ENCODE data around the gene CHRDL2. TPM values are rescaled to one million over a fixed set of nuclear protein-coding genes. Genes with fewer than 3 reads are reported as not detected.

CHRDL2 gene
- total and polyA plus RNA-seq, 2 donors (not counting 3 experiments of a cell fraction or from before 2014, with no cell fraction given), result not detected

GRCh38 chr11:74696939-74697675 is 34.1 kb downstream of the CHRDL2 start:
- POLR2A ChIA-PET, result interaction anchor here (1.6 kb wide), 1 partner anchor 204 kb away, joined by 3 read pairs; the partner anchor contains the start of gene LIPT2
- Histone ChIP-seq H3K27me3 (ENCODE audit: control insufficient read depth in 2 of 2, insufficient read depth in 2 of 2, low read length in 2 of 2) (peaks cover 5 to 14% of the 10 kb centered on the region in 2 experiments), H3K4me3 (replicated peaks in 1 of 3; ENCODE audit: insufficient read depth in 1 of 3, low read depth in 1 of 3, low read length in 3 of 3) (no peak overlapping the region), H3K9ac (replicated peaks; ENCODE audit: extremely low read depth, insufficient read depth, low read length) (no peak overlapping the region), H4K20me1 (replicated peaks; ENCODE audit: control insufficient read depth, extremely low read depth, insufficient read depth, low read length) (no peaks in the 10 kb centered on the region), H3K9me1 (replicated peaks; ENCODE audit: control insufficient read depth, extremely low read depth, insufficient read depth, low read length) (no peaks in the 10 kb centered on the region), H3K36me3 (ENCODE audit: control insufficient read depth in 2 of 2, extremely low read depth in 1 of 2, insufficient read depth in 2 of 2, low read length in 2 of 2) (no peaks in the 10 kb centered on the region), H3K4me1 (ENCODE audit: control insufficient read depth, extremely low read depth, insufficient read depth, low read length) (peaks cover 12% of the 10 kb centered on the region), H3K79me2 (ENCODE audit: control insufficient read depth, insufficient read depth, low read length) (no peaks in the 10 kb centered on the region), H3K4me2 (ENCODE audit: insufficient read depth, low read length) (peak overlapping the region; percentile 9), H3K9me3 (replicated peaks; ENCODE audit: control insufficient read depth, insufficient read depth, low read length) (no peaks in the 10 kb centered on the region), H2AFZ (ENCODE audit: low read depth, low read length) (peak overlapping the region; percentile 39), H3K27ac (ENCODE audit: insufficient read depth, low read depth, low read length) (no peak overlapping the region)
- TF ChIP-seq POLR2A (IDR thresholded peaks at IDR 0.05; ENCODE audit: low read depth, low read length) (no peak), POLR2AphosphoS5 (IDR thresholded peaks at IDR 0.05; ENCODE audit: insufficient read depth, low read depth, low read length) (no peak), MYC (IDR thresholded peaks at IDR 0.05; ENCODE audit: low read depth, low read length) (no peak), JUN (IDR thresholded peaks at IDR 0.05; ENCODE audit: borderline replicate concordance, insufficient read depth, insufficient read length, low read depth) (no peak), MAX (IDR thresholded peaks at IDR 0.05; ENCODE audit: insufficient read depth, insufficient read length) (no peak)
- no TSS peak for BruUV-seq (replicated peaks)
- dilution Hi-C loops (cut with MboI; ENCODE audit: extremely low pct_ligation_motif_present, low sequenced_read_pairs), result no loop called here
- FAIRE-seq (peak; percentile 85), DNase-seq (ENCODE audit: low read depth, low spot score) (peak; percentile 73)
- CTCF ChIA-PET, result interaction anchor here (1.0 to 2.6 kb wide), 4 partner anchors 10 to 43 kb away, joined by 5 to 7 read pairs (median 6); no protein-coding TSS in a partner anchor
- intact Hi-C loops (cut with micrococcal nuclease), result no loop called here

DNA sequence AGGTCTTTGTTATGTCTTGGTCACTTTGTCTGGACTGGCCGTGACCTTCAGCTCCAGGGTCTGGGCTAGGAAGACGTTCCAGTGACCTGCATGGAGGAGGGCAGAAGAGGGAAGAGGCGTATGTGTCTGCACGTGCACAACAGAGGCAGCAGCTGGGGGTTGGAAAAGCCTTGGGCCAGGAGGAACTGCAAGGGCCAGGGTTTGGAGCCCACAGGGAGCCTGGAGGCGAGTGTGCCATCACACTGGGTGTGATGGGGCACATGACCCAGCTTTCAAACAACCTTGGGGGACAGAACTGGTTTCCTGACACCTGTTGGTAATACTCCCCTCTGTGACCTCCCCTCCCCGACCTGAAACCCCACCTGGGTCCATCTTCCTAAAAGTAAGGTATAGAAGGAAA is 34.7 kb downstream of the CHRDL2 start:
- dilution Hi-C loops (cut with MboI; ENCODE audit: extremely low pct_ligation_motif_present, low sequenced_read_pairs) (no loop called here), intact Hi-C loops (cut with micrococcal nuclease) (no loop called here)
- no peaks in the 10 kb centered on the region for H3K79me2 ChIP-seq (ENCODE audit: control insufficient read depth, insufficient read depth, low read length)
- no peaks in the 10 kb centered on the region for H4K20me1 ChIP-seq (replicated peaks; ENCODE audit: control insufficient read depth, extremely low read depth, insufficient read depth, low read length)
- H3K36me3 ChIP-seq (ENCODE audit: control insufficient read depth in 2 of 2, extremely low read depth in 1 of 2, insufficient read depth in 2 of 2, low read length in 2 of 2), result no peaks in the 10 kb centered on the region
- H3K9me1 ChIP-seq (replicated peaks; ENCODE audit: control insufficient read depth, extremely low read depth, insufficient read depth, low read length), result no peaks in the 10 kb centered on the region
- H3K27ac ChIP-seq (ENCODE audit: insufficient read depth, low read depth, low read length), result no peak overlapping the region
- POLR2A ChIA-PET, result interaction anchor here (1.6 kb wide), 1 partner anchor 203 kb away, joined by 3 read pairs; the partner anchor contains the start of gene LIPT2
- no peak for FAIRE-seq
- CTCF ChIA-PET, result interaction anchor here (1.0 to 2.6 kb wide), 4 partner anchors 10 to 43 kb away, joined by 5 to 7 read pairs (median 6); no protein-coding TSS in a partner anchor
- no peak overlapping the region for H3K9ac ChIP-seq (replicated peaks; ENCODE audit: extremely low read depth, insufficient read depth, low read length)
- H3K9me3 ChIP-seq (replicated peaks; ENCODE audit: control insufficient read depth, insufficient read depth, low read length), result no peaks in the 10 kb centered on the region
- peaks cover 12% of the 10 kb centered on the region for H3K4me1 ChIP-seq (ENCODE audit: control insufficient read depth, extremely low read depth, insufficient read depth, low read length)
- H2AFZ ChIP-seq (ENCODE audit: low read depth, low read length), result no peak overlapping the region
- no peak for TF ChIP-seq JUN (IDR thresholded peaks at IDR 0.05; ENCODE audit: borderline replicate concordance, insufficient read depth, insufficient read length, low read depth)
- no peak for TF ChIP-seq GATA2 (IDR thresholded peaks at IDR 0.05; ENCODE audit: insufficient read depth, insufficient read length, low read depth, low read length)
- no peak for TF ChIP-seq MAX (IDR thresholded peaks at IDR 0.05; ENCODE audit: insufficient read depth, insufficient read length)
- no peak for TF ChIP-seq POLR2AphosphoS5 (IDR thresholded peaks at IDR 0.05; ENCODE audit: insufficient read depth, low read depth, low read length)
- TF ChIP-seq MYC (IDR thresholded peaks at IDR 0.05; ENCODE audit: low read depth, low read length), result no peak
- TF ChIP-seq POLR2A (IDR thresholded peaks at IDR 0.05; ENCODE audit: low read depth, low read length), result no peak
- no peak for TF ChIP-seq FOS (IDR thresholded peaks at IDR 0.05; ENCODE audit: borderline replicate concordance, insufficient read depth, low read length)
- TF ChIP-seq CTCF (IDR thresholded peaks at IDR 0.05; ENCODE audit: extremely low read depth in 1 of 2, insufficient read depth in 1 of 2, low read depth in 1 of 2, low read length in 2 of 2), result no peak
- TF ChIP-seq EZH2 (IDR thresholded peaks at IDR 0.05; ENCODE audit: borderline replicate concordance, low read depth, low read length, severe bottlenecking), result no peak
- H3K27me3 ChIP-seq (ENCODE audit: control insufficient read depth in 2 of 2, insufficient read depth in 2 of 2, low read length in 2 of 2), result peaks cover 5 to 14% of the 10 kb centered on the region in 2 experiments
- DNase-seq (ENCODE audit: low read depth, low spot score), result no peak
- H3K4me3 ChIP-seq (replicated peaks in 1 of 3; ENCODE audit: insufficient read depth in 1 of 3, low read depth in 1 of 3, low read length in 3 of 3), result no peak overlapping the region
- H3K4me2 ChIP-seq (ENCODE audit: insufficient read depth, low read length), result no peak overlapping the region
- BruUV-seq (replicated peaks), result no TSS peak
